ENCODE data around the gene CTCF.

CTCF gene

GRCh38 chr16:67667817-67668494 is 105.6 kb downstream of the CTCF start:
- in situ Hi-C loops (cut with MboI; ENCODE audit: low pct_unique_long_range_greater_than_20kb, low sequenced_read_pairs): no loop called here

DNA sequence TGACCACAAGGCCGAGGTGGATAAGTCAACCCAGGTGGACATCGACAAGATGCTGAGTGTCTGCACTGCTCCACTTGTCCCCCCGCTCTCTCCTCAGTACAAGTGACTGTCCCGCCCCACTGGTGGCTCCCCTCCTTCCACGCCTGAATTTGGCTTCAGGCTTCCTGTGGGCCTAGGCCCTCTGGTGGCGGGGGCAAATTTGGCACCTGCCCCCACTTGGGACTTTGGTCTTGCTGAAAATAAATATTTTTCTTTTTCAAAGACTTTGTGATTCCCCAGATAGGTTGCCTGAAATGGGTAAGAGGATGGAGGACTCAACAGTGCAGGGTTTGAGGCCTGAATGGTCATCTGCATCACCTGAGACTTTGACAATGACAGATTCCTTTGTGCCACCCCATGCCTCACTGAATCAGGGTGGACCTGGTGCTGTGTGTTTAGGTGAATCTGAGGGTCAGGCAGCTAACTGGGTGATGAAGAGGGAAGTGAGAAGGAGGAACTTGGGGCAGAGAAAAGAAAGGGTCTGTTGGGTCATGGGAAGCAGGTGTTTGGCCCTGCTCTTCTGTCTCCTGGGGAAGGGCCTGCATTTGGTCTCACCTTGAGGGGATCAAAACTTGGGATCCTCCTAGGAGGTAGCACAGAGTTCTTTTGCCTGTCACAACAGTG is 106.3 kb downstream of the CTCF start:
- in situ Hi-C loops (cut with MboI; ENCODE audit: low pct_unique_long_range_greater_than_20kb, low sequenced_read_pairs): no loop called here
- no peak for DNase-seq

More at GRCh38 chr16:67667817-67668494, 105.6 kb downstream of the CTCF start:
- peak; percentile 96 for DNase-seq

DNA sequence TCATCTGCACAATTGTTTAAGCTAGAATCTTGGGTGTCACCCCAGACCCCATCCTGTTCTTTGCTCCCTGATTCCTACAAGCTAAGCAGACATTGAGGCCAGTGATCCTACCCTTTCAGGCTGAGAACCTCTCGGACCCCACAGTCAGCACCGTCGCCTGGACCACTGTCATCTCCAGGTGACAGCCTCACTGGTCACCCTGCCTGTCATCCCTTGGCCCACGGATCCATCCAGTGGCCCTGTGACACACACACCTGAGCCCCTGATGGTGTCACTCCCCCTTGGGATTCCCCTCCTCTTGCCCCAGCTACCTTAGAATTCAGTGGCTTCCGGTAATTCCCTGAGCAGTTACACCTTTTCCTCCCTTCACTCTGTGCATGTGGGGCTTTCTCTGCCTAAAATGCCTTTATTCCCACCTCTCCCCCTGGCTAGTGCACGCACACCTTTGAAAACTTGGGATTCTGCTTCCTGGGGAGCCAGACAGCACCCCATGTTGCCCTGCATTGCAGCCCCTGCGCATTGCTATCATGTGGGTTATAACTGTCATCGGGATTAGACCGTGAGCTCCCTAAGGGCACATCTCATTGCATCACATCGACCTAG is 107.3 kb downstream of the CTCF start:
- DNase-seq: no peak
- in situ Hi-C loops (cut with MboI; ENCODE audit: low pct_unique_long_range_greater_than_20kb, low sequenced_read_pairs): no loop called here

- in situ Hi-C loops (cut with MboI; ENCODE audit: low pct_unique_long_range_greater_than_20kb, low sequenced_read_pairs): no loop called here
- no peak for DNase-seq
These were observed 110.0 kb downstream of the CTCF start for GRCh38 chr16:67672306-67672705.

- DNase-seq: peak; percentile 73
- in situ Hi-C loops (cut with MboI; ENCODE audit: low pct_unique_long_range_greater_than_20kb, low sequenced_read_pairs): no loop called here
These were observed 110.7 kb downstream of the CTCF start for GRCh38 chr16:67672739-67673662.

GRCh38 chr16:67673712-67674580 is 111.6 kb downstream of the CTCF start:
- peak; percentile 67 for DNase-seq
- in situ Hi-C loops (cut with MboI; ENCODE audit: low pct_unique_long_range_greater_than_20kb, low sequenced_read_pairs): no loop called here

- in situ Hi-C loops (cut with MboI; ENCODE audit: low pct_unique_long_range_greater_than_20kb, low sequenced_read_pairs): no loop called here
- no peak for DNase-seq
These were observed 112.7 kb downstream of the CTCF start for GRCh38 chr16:67674851-67675578.

DNA sequence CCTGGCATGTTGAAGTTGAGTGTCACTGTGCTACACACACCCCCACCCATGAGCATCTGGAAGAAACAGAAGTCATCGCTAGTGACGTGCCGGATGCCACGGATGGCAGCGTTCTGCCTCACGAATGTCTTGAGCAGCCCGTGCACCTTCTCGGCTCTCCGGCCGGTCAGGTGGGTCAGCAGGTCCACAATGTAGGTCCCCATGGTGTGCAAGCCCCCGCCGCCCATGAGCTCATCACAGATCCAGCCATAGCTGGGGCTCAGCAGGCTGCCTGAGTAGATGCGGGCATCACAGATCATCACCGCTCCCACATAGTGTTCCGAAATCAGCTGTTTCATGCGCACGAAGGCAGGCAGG is 113.2 kb downstream of the CTCF start:
- DNase-seq: no peak
- in situ Hi-C loops (cut with MboI; ENCODE audit: low pct_unique_long_range_greater_than_20kb, low sequenced_read_pairs): no loop called here

GRCh38 chr16:67675999-67676398 is 113.7 kb downstream of the CTCF start:
- in situ Hi-C loops (cut with MboI; ENCODE audit: low pct_unique_long_range_greater_than_20kb, low sequenced_read_pairs): no loop called here
- DNase-seq: no peak

- DNase-seq: no peak
- in situ Hi-C loops (cut with MboI; ENCODE audit: low pct_unique_long_range_greater_than_20kb, low sequenced_read_pairs): no loop called here
These were observed 114.2 kb downstream of the CTCF start for GRCh38 chr16:67676516-67676915.

- no peak for DNase-seq
- in situ Hi-C loops (cut with MboI; ENCODE audit: low pct_unique_long_range_greater_than_20kb, low sequenced_read_pairs): no loop called here
These were observed 114.6 kb downstream of the CTCF start for GRCh38 chr16:67676939-67677338.

DNA sequence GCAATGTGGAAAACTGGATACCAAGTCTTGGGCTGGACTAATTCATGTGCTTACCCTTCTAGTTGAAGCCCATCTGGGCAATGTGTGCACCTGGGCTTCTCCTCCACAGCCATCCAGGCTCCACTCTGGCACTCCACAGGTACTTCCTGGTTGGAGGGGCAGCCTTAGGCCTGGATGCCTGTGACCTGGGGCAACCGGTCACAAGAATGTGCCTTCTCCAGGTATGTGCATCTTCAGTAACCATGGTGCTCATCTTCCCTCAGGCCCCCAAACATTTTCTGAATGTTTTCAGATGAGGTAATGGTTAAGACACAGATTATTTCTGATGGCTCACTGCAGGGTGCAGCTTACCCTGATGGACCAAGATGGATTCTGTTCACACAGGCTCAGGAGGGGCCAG is 115.4 kb downstream of the CTCF start:
- in situ Hi-C loops (cut with MboI; ENCODE audit: low pct_unique_long_range_greater_than_20kb, low sequenced_read_pairs): no loop called here
- DNase-seq: no peak

DNA sequence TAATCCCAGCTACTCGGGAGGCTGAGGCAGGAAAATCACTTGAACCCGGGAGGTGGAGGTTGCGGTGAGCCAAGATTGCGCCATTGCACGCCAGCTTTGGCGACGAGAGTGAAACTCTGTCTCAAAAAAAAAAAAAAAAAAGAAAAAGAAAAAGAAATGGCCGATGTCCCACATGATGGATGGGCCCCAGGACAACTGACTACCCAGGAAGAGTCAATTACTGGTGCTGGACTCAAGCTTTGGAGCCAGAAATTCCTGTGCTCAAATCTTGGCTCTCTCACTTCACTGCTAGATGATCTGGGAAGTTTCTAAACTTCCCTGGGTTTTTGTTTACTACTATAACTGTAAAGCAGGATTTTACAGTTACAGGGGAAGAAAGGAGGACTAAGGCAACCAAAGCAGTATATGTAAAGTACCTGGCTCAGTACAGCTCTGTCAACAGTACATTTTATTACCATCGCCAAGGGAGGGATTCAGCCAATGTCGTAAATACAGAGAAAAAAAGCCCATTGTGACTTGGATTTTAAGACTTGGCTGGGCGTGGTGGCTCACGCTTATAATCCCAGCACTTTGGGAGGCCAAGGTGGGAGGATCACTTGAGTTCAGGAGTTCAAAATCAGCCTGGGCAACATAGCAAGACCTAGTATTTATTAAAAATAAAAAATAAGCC is 116.2 kb downstream of the CTCF start:
- in situ Hi-C loops (cut with MboI; ENCODE audit: low pct_unique_long_range_greater_than_20kb, low sequenced_read_pairs): no loop called here
- no peak for DNase-seq

GRCh38 chr16:67679935-67680897 is 117.9 kb downstream of the CTCF start:
- in situ Hi-C loops (cut with MboI; ENCODE audit: low pct_unique_long_range_greater_than_20kb, low sequenced_read_pairs): no loop called here
- DNase-seq: no peak

GRCh38 chr16:67683767-67684166 is 121.4 kb downstream of the CTCF start:
- in situ Hi-C loops (cut with MboI; ENCODE audit: low pct_unique_long_range_greater_than_20kb, low sequenced_read_pairs): no loop called here
- no peak for DNase-seq

DNA sequence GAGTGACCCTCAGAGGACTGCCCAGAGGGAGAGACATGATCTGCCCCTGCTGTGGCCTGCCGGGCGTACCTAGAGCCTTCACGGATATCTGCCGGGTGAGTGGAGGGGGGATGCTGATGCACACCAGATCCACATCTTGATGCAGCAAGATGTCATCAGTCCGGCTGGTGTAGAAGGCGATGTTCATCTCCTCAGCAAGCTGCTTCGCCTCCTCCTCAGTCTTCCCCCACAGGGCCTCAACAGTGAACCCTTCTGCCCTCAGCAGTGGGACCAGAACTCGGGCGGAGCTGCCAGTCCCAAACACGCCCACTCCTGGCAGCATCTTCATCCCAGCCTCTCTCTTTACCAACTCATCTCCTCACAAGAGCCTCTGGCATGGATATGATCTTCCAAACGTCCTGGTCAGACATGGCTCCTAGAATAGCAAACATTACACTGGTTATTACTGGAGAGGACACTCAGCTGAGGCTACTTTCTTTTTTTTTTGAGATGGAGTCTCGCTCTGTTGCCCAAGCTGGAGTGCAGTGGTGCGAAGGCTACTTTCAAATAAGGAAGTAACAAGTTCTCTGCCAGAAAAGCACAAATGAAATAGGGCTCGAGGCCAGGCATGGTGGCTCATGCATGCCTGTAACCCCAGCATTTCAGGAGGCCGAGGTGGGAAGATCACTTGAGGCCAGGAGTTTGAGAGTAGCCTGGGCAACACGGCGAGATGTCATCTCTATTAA is 123.2 kb downstream of the CTCF start:
- DNase-seq: no peak
- in situ Hi-C loops (cut with MboI; ENCODE audit: low pct_unique_long_range_greater_than_20kb, low sequenced_read_pairs): no loop called here
